ENCODE data around the gene CALN1.

CALN1 gene

DNA sequence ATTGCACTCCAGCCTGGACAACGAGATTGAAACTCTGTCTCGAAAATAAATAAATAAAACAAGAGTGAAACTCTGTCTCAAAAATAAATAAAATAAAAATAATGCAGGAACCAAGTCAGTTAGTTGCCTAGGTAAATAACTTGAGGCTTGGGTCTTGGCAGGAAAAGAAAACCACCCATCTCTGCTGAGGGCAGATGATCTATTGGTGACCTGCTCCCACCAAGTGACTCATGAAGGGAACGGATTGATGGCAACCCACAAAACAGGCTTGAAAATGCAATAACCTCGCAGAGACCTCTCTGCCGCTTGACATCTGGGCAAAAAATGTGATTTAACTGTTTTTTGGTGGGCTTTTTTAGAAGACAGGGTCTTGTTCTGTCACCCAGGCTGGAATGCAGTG lies 86.6 kb downstream of the CALN1 start:
- DNase-seq (ENCODE audit: low read depth in 2 of 2), result no peak

DNA sequence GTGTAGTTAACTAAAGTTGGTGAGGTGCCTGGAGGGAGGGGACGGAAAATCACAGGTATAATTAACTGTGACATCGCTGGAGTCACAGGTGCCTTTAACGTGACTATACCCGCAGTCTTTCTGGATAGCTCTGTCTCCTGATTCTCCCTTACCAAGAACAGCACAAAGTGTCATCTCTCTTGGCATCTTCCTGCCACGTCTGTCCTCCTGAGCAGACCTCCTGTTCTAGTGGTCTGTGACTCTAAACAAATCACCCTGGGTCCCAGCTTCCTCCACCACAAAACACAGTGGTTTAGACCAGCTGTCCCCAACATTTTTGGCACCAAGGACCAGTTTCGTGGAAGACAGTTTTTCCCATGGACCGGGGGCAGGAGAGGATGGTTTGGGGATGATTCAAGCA lies 90.5 kb downstream of the CALN1 start:
- DNase-seq (ENCODE audit: low read depth in 2 of 2), result no peak

DNA sequence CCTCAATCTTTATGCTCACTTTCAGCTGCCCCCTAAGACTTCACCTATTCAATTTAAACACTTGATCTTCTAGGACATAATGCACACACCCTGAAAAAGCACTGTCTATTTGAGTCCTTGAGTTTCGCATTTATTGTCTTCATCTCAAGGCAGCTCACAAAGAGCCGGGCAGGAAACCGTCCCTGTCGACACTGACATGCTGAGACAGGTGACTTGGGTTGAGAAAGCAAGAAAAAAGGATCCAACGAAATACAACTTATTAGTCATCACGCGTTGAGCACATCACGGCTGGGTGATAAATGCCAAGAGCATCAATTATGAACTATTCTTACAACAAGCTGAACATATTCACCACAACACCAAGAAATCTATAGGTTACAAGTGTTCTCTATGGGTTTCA lies 91.1 kb downstream of the CALN1 start:
- DNase-seq (ENCODE audit: low read depth in 2 of 2), result no peak

DNA sequence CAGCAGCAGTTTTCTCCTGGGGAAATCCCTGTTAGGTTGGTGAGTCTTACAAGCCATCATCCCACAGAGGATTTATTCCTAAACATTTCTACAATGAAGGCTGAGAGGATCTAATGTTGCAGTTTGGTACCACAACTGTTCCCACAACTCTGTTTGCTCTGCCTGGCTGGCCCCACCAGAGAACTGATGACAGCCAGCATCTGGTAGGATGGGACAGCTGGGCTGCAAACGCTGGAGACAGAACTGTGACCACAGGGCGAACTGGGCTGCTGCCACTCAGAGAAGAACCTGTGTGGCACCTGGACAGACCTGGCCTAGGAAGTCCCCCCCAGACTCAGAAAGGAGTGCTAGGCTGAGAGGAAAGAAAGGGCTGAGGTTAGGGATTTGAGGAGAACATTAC lies 94.8 kb downstream of the CALN1 start:
- no peak for DNase-seq (ENCODE audit: low read depth in 2 of 2)

DNA sequence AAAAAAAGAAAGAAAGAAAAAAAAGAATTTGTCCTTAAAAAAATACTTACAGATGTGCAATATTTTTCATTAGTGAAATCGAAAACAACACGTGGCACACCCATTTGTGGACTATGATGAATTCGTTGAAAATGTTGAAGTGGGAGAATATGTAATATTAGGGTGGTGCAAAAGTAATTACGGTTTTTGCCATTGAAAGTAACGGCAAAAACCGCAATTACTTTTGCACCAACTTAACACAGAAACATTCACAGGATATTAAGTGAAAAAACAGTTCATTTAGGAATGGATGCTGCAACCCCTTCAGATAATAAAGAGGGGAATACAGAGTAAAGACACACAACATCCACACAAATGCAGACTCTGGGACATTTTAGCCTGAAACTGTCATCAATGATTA lies 96.0 kb downstream of the CALN1 start:
- no peak for DNase-seq (ENCODE audit: low read depth in 2 of 2)

DNA sequence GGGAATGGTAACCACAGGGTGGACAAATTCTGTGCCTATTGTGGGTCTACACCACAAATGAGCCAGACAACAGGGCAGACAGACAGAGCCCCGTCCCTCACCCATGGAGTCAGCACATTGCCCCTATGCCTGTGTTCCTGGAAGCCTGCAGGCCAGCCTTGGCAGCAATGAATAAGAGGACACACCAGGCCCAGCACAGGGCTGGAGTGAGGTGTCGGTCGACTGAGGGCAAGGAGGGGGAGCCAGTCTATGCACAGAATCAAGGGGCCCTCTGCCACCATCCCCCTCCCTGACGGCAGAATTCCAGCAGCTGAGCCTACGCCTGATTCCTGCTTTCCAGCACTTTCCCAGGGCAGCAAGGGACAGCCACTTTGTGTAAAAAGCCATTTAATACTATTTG lies 98.2 kb downstream of the CALN1 start:
- DNase-seq (ENCODE audit: low read depth in 2 of 2), result no peak

DNA sequence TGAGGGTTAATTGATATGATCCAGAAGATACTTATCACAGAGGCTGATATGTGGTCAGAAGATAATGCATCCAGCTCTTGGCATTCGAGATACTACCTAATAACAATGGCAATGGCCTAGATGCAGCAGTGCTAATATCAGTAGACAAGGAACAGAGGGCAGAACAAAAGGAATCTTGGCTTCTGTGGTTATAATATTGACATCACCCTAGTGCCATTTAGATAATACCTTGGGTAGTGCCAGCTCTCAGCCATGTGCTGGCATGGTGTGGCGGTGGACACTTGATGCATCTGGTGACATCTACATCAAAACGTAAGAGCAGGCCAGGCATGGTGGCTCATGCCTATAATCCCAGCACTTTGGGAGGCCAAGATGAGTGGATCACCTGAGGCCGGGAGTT lies 101.8 kb downstream of the CALN1 start:
- no peak for DNase-seq (ENCODE audit: low read depth in 2 of 2)

DNA sequence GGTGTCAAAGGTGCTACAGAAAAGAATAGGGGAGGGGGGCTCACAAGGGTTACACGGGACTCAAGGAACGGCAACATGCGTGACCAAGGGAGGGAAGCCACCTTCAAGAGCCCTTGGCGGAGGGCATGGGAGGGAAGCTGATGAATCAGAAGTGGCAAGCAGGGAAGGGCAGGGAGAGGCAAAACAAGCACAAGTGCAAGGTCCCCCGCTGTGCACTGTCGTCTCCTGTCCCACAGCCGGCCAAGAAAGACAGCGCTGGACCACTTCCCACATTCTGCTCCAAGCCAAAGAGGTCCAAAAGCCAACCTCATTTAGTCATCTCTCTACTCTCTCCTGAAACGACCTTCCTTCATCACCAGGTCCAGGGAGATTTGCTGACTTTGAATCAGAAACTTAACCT lies 102.7 kb downstream of the CALN1 start:
- DNase-seq (ENCODE audit: low read depth in 2 of 2), result no peak

DNA sequence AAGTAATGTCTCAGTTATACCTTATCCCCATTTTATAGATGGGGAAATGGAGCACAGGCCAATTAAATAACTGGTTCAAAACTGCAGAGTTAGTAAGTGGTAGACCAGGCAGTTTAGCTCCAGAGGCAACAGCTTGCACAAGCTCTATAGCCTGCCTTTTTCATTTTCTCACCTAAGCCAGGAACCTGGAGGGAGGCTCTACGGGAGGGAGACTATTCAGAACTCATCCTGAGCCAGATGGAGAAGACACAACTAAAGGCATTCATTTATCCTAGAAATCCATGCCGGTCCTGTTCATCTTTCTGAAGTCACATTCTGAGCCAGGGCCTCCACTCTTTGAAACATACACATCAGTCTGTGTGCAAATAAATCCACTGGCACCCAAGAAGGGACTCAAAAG lies 103.2 kb downstream of the CALN1 start:
- DNase-seq (ENCODE audit: low read depth in 2 of 2), result no peak

DNA sequence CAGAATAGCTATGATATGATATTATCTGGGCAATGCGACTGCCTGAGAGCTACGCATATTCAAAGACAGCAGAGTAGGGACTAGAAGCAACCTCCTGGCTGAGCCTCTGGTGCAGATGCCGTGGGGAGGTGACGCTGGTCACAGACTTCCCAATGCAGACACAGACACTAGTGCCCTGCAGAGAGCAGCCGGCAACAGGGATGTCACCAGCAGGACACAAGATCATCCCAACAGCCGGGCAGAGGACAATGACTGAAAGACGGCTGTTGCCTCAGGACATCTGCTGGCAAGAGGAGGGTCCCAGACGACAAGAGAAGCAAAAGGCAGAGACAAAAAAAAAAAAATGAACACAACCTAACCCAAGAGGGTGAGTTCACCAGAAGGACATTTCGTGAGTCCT lies 104.6 kb downstream of the CALN1 start:
- DNase-seq (ENCODE audit: low read depth in 2 of 2), result no peak

DNA sequence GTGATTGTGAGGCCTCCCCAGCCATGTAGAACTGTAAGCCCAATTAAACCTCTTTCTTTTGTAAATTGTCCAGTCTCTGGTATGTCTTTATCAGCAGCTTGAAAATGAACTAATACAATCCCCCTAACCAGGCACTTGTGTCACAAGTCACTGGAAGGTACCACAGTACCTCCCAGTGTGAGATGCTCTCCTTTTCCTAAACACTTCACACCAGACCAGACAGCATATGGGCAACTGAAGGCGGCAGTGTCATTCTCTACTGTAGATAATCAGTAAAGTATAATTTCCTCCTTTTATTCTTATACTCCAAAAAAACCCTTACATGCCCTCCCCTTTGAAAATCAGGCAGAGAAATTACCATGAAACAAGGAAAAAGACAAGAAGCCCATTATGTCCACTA lies 113.2 kb downstream of the CALN1 start:
- DNase-seq (ENCODE audit: low read depth in 2 of 2), result no peak

DNA sequence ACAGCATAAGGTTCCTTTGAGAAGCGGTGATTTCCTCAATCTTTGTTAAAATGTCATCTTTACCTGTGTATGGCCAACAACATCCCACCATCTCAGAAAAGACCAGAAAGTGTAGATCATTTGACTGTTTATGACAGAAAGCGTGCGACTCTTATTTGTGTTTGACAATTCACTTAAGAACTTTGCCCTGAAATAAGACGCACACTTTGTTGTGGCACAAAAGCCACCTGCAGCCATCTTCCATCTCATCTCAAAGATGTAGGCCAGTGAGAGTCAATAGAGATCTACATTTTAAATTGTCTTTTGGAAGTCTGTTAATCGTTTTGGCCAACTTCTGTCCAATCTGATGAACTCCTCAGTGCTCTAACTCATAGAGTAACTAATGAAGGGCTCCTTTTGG lies 114.0 kb downstream of the CALN1 start:
- DNase-seq (ENCODE audit: low read depth in 2 of 2), result no peak

DNA sequence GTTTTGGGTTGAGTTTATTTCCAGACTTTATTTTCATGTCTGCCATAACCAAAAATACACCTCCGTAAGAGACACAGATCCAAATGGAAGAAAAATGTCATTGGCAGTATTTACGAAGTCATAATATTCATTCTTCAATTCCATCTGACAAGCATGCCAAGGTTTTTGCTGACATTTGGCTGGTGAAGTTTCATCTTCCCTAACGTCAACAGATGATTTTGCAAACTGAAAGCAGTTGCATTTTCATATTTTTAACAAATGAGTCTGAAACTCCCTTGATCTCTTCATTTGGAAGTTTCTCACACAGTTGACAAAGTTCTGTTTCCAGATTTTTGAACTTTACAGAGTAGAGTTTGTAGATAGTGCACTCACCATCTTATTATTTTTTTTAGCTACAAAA lies 114.5 kb downstream of the CALN1 start:
- no peak for DNase-seq (ENCODE audit: low read depth in 2 of 2)

DNA sequence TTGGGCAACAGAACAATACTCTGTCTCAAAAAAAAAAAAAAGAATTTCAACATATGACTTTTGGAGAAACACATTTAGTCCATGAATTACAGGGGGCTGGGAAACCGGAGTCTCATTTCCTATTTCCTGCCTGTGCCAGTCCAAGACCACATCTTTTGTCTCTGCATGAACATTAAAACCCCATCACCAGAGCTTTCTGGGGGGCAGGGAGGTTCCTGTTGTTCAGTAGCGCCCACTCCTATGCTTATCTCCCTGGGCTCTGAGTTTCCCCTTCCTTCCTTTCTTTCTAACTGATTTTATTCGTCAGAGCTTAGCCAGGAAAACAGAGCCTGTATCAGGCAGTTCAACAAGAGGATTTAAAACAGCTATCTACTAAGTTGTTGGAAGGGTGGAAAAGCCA lies 119.3 kb downstream of the CALN1 start:
- DNase-seq (ENCODE audit: low read depth in 2 of 2), result no peak

DNA sequence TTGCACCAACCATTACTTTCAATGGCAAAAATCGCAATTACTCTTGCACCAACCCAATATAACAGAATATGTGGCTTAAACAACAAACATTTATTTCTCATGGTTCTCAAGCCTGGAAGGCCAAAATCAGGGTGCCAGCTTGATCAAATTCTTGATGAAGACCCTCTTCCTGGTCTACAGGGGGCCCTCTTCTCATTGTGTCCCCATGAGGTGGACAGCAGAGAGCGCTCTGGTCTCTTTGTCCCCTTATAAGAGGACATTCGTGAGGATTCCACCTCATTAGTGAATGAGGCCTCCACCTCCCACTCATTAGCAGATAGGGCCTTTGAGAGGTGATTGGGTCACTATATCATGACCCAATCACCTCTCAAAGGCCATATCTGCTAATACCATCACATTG lies 120.0 kb downstream of the CALN1 start:
- no peak for DNase-seq (ENCODE audit: low read depth in 2 of 2)

DNA sequence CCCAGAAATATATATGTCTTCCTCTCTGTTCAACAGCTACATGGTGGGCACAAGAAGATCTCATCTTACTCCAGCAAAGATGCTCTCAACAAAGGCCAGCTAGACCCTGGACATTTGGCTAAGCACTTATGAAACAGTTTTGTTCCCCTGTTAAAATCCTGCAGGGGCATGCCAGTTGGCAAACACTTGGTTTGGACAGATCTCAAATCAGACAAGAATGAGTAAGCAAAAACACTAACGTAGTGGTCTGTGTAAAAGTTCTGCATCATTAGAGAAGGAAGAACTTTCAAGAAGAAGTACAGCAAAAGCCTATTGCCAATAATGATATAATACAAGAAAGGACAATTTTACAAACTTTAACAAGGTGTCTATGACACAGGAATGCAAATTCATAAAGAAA lies 125.6 kb downstream of the CALN1 start:
- DNase-seq (ENCODE audit: low read depth in 2 of 2), result no peak

DNA sequence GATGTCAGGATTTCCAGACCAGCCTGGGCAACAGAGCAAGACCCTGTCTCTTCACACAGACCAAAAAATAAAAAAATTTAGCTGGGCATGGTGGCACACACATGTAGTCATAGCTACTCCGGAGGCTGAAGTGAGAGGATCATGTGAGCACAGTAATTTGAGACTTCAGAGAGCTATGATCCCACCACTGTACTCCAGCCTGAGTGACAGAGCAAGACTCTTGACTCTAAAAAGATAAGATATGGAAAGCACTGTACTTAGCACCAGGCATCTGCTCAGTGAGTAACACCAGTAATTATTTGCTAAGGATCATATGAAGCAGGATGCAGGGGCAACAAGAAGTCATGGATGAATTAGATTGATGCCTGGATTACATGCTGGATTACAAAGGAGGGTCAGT lies 128.8 kb downstream of the CALN1 start:
- no peak for DNase-seq (ENCODE audit: low read depth in 2 of 2)

DNA sequence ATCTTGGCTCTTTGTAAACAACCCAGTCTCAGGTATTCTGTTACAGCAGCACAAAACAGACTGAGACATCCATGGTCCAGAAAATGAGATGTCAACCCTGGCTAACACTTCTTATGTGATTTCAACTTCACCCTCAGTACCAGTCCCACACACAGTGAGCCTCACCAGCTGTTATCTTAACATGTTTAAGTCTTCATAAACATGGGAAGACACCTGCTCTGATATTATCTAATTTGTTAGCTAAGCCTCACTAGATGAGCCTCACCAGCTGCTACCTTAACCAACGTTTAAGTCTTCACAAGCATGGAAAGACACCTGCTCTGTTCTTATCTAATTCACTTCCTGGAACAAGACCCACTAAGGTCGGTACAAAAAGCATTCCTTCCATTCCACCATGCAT lies 130.8 kb downstream of the CALN1 start:
- no peak for DNase-seq (ENCODE audit: low read depth in 2 of 2)

DNA sequence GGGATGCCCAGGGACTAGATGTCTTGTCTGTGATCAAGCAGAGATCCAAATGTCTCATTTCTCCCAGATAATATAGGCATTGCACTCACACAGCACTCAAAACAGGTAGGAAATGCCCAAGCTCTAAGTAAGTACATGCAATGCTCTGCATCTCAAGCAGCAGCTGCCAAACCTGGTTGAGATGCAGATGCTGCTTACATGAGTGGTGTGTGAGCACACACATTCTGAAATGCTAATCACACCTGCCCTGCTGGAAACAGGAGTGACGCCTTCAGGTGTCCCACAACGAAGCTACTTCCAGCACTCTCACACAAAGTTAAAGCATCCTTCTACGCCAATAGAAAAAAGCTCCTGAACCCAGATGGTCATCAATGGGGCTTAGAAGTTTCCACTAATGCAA lies 132.9 kb downstream of the CALN1 start:
- DNase-seq (ENCODE audit: low read depth in 2 of 2), result no peak

DNA sequence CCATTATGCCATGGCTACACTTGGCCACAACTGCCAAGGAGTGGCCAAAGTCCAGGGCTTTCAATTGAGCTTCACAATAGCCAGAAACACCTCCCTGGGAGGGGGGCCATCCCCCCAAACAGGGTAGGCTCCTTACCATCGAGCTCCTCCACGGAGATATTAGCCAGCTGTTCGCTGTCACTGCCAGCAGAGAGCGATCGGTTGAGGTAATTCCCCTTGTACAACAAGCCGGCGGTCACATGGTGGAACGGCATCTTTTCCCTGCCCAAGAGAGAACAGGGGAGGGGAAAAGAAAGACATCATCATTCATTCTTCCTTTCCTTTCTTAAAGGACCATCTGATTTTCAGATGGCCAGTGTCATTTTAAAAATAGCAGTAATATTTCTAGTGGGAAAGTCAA lies 133.6 kb downstream of the CALN1 start:
- DNase-seq (ENCODE audit: low read depth in 2 of 2), result no peak

DNA sequence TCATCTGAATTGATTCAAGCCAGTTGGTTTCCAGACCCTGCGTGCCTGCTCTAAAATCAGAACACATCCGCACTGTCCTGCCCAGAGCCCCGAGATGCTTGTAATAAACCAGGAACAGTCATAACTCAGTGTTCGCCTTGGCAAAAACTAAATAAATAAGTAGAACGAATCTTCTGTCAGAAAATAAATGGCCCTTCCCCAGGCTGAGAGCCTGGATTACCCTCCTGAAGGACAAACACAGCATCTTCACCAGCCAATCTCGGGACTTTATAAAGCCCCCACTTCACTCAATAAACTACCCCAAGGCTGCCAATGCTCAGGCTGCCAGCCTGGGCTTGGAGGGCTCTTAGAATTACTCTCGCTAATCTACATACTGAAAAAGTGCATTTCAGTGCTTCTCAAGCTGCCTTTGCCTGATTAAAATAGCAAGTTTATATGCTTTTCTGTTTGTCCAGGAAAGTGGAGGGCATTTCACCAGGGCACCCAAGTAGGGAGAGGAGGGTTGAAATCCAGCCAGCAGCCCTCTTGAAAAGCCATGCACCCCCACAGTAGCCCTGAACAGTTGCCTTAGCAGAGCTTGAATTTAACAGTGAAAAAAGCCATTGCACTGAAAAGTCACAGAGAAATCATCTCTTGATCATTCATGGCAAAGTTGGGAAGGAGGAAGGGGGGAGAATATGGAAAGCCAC lies 136.6 kb downstream of the CALN1 start:
- no peak for DNase-seq (ENCODE audit: low read depth in 2 of 2)

DNA sequence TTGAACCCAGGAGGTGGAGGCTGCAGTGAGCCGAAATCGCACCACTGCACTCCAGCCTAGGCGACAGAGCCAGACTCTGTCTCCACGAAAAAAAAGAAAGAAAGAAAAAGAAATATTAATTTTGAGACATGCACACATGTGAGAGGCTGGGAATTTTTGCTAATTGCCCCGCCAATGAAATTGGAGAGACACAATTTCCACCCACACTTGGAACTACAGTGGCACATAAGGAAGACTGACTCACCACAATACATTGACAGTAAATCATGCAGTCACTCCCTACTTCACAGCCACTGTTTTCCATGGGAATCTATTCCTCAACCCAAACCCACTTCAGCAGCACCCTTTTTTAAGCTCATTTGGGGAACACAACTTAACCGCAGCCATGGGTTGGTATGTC lies 139.7 kb downstream of the CALN1 start:
- DNase-seq (ENCODE audit: low read depth in 2 of 2), result no peak

DNA sequence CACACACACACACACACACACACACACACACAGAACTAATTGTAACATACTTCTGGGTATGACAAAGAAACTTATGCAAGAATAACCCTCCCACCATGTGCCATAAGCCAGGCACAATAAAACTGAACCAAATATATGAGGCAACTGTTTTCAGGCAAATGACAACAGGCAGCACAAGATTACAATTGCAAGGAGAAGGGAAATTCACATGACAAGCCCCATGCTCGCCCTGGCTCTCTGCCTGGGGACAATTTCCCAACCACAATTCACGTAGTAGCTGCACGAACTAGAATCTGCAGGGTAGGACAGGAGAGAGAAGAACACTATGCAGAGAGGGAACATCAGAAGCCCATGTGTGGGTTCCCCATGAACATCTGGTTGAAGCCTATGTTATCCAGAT lies 143.3 kb downstream of the CALN1 start:
- DNase-seq (ENCODE audit: low read depth in 2 of 2), result no peak

DNA sequence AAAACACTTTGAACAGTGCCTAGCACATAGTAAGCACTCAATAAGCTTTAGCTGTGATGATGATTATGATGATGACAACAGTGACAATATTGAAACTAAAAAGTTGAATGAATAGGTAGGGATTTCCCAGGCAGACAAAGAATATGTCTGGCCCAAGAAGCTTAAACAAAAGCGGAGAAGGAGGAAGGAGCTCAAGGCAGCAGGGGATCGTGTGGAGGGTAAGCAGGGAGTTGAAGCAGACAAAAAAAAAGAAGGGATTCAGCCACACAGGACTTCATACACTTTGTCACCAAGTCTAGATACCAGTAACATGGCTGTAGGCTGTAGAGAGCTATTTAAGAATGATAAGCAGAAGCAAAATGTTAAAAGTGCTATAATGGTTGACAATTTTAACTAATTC lies 144.0 kb downstream of the CALN1 start:
- no peak for DNase-seq (ENCODE audit: low read depth in 2 of 2)
